HEK293 (cell line): ENCODE data around the gene KHDC1L.
A peak's percentile ranks its signal among the peaks of the same experiment; 100 is the strongest.

ENCODE experiments used
- CTCF ChIA-PET: fragments of 350-600 bp; formaldehyde crosslinking; extraction: SDS; loops from one replicate; lab custom pipeline; 2021; ENCODE audit warnings: antibody characterized with exemption; lab: Yijun Ruan, JAX
- POLR2A ChIA-PET: fragments of 300-600 bp; formaldehyde crosslinking; extraction: SDS; loops from one replicate; lab custom pipeline; 2020; ENCODE audit warnings: antibody characterized with exemption, inconsistent platforms; lab: Yijun Ruan, JAX
- H3K27ac ChIP-seq: fragments of 200-500 bp; sonication (Bioruptor generic); 2 replicates; pipeline ENCODE4 v1.5.1; 2014; ENCODE audit warnings: low read depth, low read length, control low read depth, inconsistent platforms; ENCODE audit errors: extremely low read depth
- H3K36me3 ChIP-seq, 2 experiments: fragments of 200-500 bp in 1 of 2; sonication (Bioruptor generic) in 1 of 2; 1 replicate in 1 of 2; 2 replicates in 1 of 2; pipeline ENCODE4 v1.5.1; 2014 to 2017; ENCODE audit warnings: inconsistent platforms in 2 of 2, low read length in 2 of 2; ENCODE audit not compliant: control insufficient read depth in 2 of 2, insufficient read depth in 1 of 2
- H3K4me1 ChIP-seq: fragments of 200-500 bp; sonication (Bioruptor generic); 2 replicates; pipeline ENCODE4 v1.5.1; 2014; ENCODE audit warnings: mild to moderate bottlenecking, low read length, inconsistent platforms; ENCODE audit not compliant: control insufficient read depth, insufficient read depth
- H3K4me3 ChIP-seq: 2 replicates; pipeline ENCODE4 v1.5.1; 2011; ENCODE audit warnings: low read depth, mild to moderate bottlenecking, control low read depth, low read length, moderate library complexity
- H3K9me3 ChIP-seq: fragments of 200-500 bp; sonication (Bioruptor generic); 2 replicates; pipeline ENCODE4 v1.5.1; 2014; ENCODE audit warnings: low read depth, low read length, inconsistent platforms; ENCODE audit not compliant: control insufficient read depth, insufficient read depth
- BCL11B ChIP-seq: fragments of 450-650 bp; formaldehyde crosslinking; IDR thresholded peaks from 2 replicates; pipeline ENCODE4 v1.5.1; 2016; ENCODE audit warnings: low read depth, missing biosample characterization, missing genetic modification characterization
- KLF16 ChIP-seq: fragments of 450-650 bp; formaldehyde crosslinking; IDR thresholded peaks from 2 replicates; pipeline ENCODE4 v1.5.1; 2017; ENCODE audit warnings: missing biosample characterization, missing genetic modification characterization
- KLF8 ChIP-seq: fragments of 450-650 bp; formaldehyde crosslinking; IDR thresholded peaks from 2 replicates; pipeline ENCODE4 v1.5.1; 2016; ENCODE audit warnings: missing biosample characterization, missing genetic modification characterization
- MZF1 ChIP-seq: fragments of 450-650 bp; formaldehyde crosslinking; IDR thresholded peaks from 2 replicates; pipeline ENCODE4 v1.5.1; 2017; ENCODE audit warnings: missing biosample characterization, missing genetic modification characterization, borderline replicate concordance
- ZBTB8A ChIP-seq: fragments of 450-650 bp; formaldehyde crosslinking; IDR thresholded peaks from 2 replicates; pipeline ENCODE4 v1.5.1; 2016; ENCODE audit warnings: missing biosample characterization, missing genetic modification characterization
- ZNF157 ChIP-seq: fragments of 450-650 bp; formaldehyde crosslinking; IDR thresholded peaks from 2 replicates; pipeline ENCODE4 v1.5.1; 2016; ENCODE audit warnings: missing biosample characterization, missing genetic modification characterization
- ZNF302 ChIP-seq: fragments of 450-650 bp; formaldehyde crosslinking; IDR thresholded peaks from 2 replicates; pipeline ENCODE4 v1.5.1; 2016; ENCODE audit warnings: missing biosample characterization, missing genetic modification characterization, low read depth
- ZNF341 ChIP-seq: fragments of 450-650 bp; formaldehyde crosslinking; IDR thresholded peaks from 2 replicates; pipeline ENCODE4; 2016; ENCODE audit warnings: low read depth, missing biosample characterization, missing genetic modification characterization
- ZNF555 ChIP-seq: fragments of 450-650 bp; formaldehyde crosslinking; conservative IDR thresholded peaks from 2 replicates; pipeline ENCODE4 v1.5.1; 2017; ENCODE audit warnings: missing biosample characterization, mild to moderate bottlenecking, missing genetic modification characterization, inconsistent platforms
- ZNF660 ChIP-seq: fragments of 450-650 bp; IDR thresholded peaks from 2 replicates; pipeline ENCODE4 v1.5.1; 2018; ENCODE audit warnings: missing biosample characterization, mild to moderate bottlenecking, missing genetic modification characterization
- ZNF776 ChIP-seq: fragments of 450-650 bp; formaldehyde crosslinking; IDR thresholded peaks from 2 replicates; pipeline ENCODE4 v1.5.0; 2017; ENCODE audit warnings: missing biosample characterization, missing genetic modification characterization, borderline replicate concordance
- TF ChIP-seq, protein P1 (sequence below): fragments of 450-650 bp; formaldehyde crosslinking; conservative IDR thresholded peaks from 2 replicates; pipeline ENCODE4 v1.5.1; 2016; ENCODE audit warnings: low read depth, missing biosample characterization, missing genetic modification characterization
- TF ChIP-seq, protein P2 (sequence below): fragments of 450-650 bp; formaldehyde crosslinking; IDR thresholded peaks from 2 replicates; pipeline ENCODE4 v1.5.1; 2016; ENCODE audit warnings: missing biosample characterization, missing genetic modification characterization
- TF ChIP-seq, protein P3 (sequence below): fragments of 450-650 bp; formaldehyde crosslinking; IDR thresholded peaks from 2 replicates; pipeline ENCODE4 v1.5.1; 2016; ENCODE audit warnings: missing biosample characterization, missing genetic modification characterization
- TF ChIP-seq, protein P4 (sequence below): fragments of 450-650 bp; formaldehyde crosslinking; IDR thresholded peaks from 2 replicates; pipeline ENCODE4 v1.5.1; 2017; ENCODE audit warnings: missing biosample characterization, missing genetic modification characterization

The KHDC1L gene

DNA sequence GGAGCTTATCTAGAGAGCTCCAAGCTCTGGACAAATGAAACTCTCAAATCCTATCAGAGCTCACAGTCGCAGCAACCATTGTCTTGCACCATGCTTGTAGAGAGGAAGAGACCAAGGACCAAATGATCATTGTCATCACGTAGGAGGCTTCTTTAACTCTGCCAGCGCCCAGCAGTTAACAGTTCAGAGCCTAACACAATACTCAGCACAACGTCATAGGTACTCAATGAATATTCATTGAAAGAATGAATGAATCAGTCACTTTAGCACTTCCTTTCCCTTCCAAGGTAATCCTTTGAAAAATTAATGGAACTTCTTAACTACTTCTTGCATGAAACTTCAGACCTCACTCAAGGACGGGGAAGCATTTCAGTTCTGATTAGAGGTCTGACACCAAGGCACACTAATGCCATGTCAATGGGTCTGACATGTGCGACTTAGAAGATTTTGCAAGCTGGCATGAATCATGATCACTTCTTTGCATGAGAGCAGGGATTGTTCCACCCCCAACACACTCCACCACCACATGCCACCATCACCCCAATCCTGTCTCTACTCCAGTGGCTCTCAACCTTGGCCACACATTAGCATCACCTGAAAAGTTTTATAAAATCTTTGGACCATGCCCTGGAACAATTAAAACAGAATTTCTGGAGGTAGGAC, 45.1 kb downstream of the KHDC1L start:
- Histone ChIP-seq H3K36me3 (no peaks in the 10 kb centered on the region), H3K4me1 (peaks cover 3% of the 10 kb centered on the region; the same call in 1 of the 2 replicates), H3K4me3 (no peak overlapping the region), H3K9me3 (no peaks in the 10 kb centered on the region), H3K27ac (no peak overlapping the region)
- ChIA-PET CTCF (interaction anchor here (0.5 to 1.6 kb wide), 14 partner anchors 53 to 1700 kb away, joined by 3 to 9 read pairs (median 3); no protein-coding TSS in a partner anchor), POLR2A (no interaction called here)
- TF ChIP-seq ZNF341 (no peak), ZNF555 (tag by site-specific recombination) (no peak), ZNF157 (tag by site-specific recombination) (no peak), ZNF776 (no peak), KLF16 (tag by site-specific recombination) (no peak), MZF1 (no peak), BCL11B (tag by site-specific recombination) (no peak), KLF8 (tag by site-specific recombination) (no peak), ZBTB8A (tag by site-specific recombination) (no peak), ZNF302 (tag by site-specific recombination) (no peak)
- TF ChIP-seq, protein P1, sequence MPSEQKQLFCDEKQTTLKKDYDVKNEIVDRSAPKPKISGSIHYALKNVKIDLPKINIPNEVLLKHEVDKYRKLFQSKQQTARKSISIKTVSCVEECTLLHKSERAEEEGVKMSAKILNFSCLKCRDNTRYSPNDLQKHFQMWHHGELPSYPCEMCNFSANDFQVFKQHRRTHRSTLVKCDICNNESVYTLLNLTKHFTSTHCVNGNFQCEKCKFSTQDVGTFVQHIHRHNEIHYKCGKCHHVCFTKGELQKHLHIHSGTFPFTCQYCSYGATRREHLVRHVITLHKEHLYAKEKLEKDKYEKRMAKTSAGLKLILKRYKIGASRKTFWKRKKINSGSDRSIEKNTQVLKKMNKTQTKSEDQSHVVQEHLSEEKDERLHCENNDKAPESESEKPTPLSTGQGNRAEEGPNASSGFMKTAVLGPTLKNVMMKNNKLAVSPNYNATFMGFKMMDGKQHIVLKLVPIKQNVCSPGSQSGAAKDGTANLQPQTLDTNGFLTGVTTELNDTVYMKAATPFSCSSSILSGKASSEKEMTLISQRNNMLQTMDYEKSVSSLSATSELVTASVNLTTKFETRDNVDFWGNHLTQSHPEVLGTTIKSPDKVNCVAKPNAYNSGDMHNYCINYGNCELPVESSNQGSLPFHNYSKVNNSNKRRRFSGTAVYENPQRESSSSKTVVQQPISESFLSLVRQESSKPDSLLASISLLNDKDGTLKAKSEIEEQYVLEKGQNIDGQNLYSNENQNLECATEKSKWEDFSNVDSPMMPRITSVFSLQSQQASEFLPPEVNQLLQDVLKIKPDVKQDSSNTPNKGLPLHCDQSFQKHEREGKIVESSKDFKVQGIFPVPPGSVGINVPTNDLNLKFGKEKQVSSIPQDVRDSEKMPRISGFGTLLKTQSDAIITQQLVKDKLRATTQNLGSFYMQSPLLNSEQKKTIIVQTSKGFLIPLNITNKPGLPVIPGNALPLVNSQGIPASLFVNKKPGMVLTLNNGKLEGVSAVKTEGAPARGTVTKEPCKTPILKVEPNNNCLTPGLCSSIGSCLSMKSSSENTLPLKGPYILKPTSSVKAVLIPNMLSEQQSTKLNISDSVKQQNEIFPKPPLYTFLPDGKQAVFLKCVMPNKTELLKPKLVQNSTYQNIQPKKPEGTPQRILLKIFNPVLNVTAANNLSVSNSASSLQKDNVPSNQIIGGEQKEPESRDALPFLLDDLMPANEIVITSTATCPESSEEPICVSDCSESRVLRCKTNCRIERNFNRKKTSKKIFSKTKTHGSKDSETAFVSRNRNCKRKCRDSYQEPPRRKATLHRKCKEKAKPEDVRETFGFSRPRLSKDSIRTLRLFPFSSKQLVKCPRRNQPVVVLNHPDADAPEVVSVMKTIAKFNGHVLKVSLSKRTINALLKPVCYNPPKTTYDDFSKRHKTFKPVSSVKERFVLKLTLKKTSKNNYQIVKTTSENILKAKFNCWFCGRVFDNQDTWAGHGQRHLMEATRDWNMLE (tag by site-specific recombination) = no peak
- TF ChIP-seq, protein P2, sequence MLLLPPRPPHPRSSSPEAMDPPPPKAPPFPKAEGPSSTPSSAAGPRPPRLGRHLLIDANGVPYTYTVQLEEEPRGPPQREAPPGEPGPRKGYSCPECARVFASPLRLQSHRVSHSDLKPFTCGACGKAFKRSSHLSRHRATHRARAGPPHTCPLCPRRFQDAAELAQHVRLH (tag by site-specific recombination) = no peak
- TF ChIP-seq, protein P3, sequence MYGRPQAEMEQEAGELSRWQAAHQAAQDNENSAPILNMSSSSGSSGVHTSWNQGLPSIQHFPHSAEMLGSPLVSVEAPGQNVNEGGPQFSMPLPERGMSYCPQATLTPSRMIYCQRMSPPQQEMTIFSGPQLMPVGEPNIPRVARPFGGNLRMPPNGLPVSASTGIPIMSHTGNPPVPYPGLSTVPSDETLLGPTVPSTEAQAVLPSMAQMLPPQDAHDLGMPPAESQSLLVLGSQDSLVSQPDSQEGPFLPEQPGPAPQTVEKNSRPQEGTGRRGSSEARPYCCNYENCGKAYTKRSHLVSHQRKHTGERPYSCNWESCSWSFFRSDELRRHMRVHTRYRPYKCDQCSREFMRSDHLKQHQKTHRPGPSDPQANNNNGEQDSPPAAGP (tag by site-specific recombination) = no peak

DNA sequence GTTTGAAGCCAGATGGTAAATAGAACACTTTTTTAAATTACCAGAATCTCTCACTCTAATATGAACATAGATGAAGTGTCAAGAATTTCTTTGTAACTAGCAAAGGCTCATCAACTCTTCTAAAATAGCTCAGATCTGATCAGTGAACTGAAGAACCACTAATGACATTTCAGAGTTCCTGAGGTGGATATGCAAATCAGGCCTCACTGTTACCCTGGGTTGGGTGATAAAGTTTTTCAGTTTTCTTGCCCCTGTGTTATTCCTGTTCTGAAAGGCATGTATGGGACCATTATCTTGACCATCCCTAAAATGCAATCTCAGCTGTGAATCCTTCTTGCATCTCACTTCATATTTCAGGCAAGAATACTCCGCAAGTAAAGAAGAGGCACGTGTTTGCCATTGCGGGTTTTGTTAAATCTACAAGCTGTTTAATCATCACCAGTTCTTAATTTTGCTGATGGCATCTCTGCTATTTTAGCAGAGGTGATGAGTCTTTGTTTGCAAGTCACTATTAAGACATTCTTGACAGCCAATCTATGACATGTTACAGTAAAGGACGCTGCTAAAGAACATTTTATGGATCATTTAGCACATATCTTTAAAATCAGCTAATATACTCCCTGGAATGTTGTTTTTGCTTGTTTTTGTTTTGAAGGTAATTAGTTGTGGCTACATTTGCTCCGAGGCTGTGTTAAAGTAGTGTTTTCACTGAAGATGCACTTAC, 47.9 kb downstream of the KHDC1L start:
- H3K4me1 ChIP-seq = peaks cover 3% of the 10 kb centered on the region; the same call in 1 of the 2 replicates
- CTCF ChIA-PET = interaction anchor here (1.1 to 1.5 kb wide), 5 partner anchors 8 to 767 kb away, joined by 3 to 5 read pairs (median 4); no protein-coding TSS in a partner anchor
- H3K9me3 ChIP-seq = no peaks in the 10 kb centered on the region
- H3K27ac ChIP-seq = no peak overlapping the region
- TF ChIP-seq ZNF660 = no peak
- TF ChIP-seq, protein P4, sequence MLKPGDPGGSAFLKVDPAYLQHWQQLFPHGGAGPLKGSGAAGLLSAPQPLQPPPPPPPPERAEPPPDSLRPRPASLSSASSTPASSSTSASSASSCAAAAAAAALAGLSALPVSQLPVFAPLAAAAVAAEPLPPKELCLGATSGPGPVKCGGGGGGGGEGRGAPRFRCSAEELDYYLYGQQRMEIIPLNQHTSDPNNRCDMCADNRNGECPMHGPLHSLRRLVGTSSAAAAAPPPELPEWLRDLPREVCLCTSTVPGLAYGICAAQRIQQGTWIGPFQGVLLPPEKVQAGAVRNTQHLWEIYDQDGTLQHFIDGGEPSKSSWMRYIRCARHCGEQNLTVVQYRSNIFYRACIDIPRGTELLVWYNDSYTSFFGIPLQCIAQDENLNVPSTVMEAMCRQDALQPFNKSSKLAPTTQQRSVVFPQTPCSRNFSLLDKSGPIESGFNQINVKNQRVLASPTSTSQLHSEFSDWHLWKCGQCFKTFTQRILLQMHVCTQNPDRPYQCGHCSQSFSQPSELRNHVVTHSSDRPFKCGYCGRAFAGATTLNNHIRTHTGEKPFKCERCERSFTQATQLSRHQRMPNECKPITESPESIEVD (tag by site-specific recombination) = peak; percentile 30; the same call in 1 of the 2 replicates
- TF ChIP-seq, all 188 proteins: peak for 1
- POLR2A ChIA-PET = no interaction called here
- Histone ChIP-seq H3K36me3 (no peaks in the 10 kb centered on the region), H3K4me3 (no peak overlapping the region)
